Limb (tissue), 2 donors: ENCODE data around the gene PTPRD.
A peak's percentile ranks its signal among the peaks of the same experiment; 100 is the strongest.
"Not testable (repeated sequence)": the region's sequence is repeated elsewhere in the genome, so short reads cannot be mapped to it uniquely, and the experiment has no call there.

Experiments
- DNase-seq, 2 donors: peaks; one replicate each; pipeline ENCODE4 v3.0.0-alpha.2; 2016; ENCODE audit errors: extremely low spot score in 2 of 2

The PTPRD gene

GRCh38 chr9:9045572-9045971, 1567.2 kb downstream of the PTPRD start:
- peak in 1 of 2 donors; percentile 33 for DNase-seq

DNA sequence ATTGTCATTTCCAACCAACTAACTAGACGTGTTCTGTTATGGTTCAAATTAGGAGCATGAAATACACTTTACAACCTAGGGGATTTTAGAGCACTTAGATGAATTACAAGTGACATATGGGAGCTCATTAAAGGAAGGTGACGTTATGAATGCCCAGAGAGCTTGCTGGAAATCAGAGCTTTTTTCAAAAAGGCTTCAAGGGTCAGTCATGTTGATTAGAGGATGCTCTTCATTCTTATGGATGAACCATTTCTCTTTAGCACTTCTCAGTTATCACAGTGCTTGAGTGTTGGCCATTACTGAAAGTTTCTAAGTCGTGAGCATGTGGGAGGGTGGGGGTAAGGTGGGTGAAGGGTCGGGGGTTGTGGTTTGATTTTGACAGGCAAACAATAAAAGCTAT, 1567.7 kb downstream of the PTPRD start:
- no peak for DNase-seq

GRCh38 chr9:9043788-9044187, 1569.0 kb downstream of the PTPRD start:
- not testable (repeated sequence) for DNase-seq

GRCh38 chr9:9041756-9042155, 1571.0 kb downstream of the PTPRD start:
- no peak for DNase-seq

DNA sequence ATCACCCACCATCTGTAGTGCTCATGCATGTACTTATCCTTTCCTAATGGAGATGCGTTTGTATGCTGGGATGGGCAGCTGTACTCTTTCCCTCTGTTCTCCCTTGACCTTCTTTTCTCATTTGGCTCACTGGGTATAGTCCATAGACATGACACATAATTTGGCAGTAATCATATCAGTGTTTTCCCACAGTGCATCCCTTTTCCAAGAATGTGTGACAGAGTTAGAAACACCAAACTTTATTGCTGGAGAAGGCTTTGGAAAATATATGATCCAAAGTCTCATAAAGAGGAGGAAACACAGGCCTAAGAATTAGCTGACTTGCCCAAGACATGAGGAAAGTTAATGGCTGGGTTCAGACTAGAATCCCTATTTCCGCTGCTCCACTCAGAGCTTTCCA, 1579.8 kb downstream of the PTPRD start:
- DNase-seq: no peak

DNA sequence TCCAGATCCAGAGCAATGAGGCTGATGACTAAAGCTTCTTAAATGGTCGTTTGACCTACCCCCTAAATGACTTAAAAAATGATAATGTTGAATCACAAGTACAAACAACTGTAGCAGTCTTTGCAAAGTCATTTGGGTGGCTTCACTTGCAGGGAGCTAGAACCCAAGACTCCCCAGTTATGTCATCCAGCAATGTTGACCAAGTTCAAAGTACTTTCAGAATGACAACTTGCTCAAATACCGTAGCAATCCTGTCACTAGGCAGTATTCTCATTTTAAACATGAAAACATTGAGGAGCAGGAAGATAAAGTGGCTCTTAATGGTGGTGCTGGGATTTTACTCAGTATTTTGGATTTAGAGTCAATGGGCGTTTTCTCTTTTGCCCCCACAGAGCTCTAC, 1596.2 kb downstream of the PTPRD start:
- no peak for DNase-seq

DNA sequence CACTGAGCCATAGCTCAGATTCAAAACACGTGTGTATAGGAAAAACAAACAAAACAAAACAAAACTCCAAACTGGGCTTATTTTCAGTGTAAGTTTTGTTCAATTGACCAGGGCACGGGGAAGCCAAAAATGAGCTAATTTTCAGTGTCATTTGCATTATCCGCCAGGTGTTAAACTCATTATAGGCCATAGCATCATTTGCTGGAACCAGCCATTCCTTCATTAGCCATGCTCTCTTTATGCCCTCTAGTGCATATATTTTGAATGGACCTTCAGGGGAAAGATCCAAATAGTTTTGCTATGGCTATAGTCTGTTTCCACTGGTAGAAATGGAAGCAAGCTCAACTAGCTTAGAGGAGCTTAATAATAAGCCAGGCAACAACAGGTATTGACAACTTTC, 1608.0 kb downstream of the PTPRD start:
- peak in 1 of 2 donors; percentile 36 for DNase-seq

GRCh38 chr9:9002826-9003583, 1609.8 kb downstream of the PTPRD start:
- DNase-seq: no peak

DNA sequence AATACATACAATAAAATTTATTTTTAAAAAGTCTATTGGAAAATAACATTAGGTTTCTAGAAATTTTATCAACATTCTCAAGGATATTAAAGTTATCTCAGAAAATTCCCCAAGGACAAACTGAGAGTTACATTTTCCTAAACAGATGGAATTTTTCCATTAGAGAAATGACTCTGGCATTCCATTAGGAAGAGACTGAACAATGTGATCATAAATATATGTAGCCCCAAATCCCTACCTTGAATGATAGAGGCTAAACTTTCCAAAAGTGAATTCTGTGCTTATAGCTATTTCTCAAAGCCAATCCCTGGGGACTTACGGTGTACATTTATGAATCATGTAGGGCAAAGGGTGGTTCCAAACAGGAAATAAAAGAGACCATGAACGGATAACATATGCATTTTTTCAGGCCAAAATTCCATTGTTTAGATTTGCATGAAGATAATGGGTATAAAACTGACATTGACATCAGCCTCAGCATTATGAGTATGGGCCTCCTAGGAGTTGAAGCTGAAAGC, 1632.2 kb downstream of the PTPRD start:
- peak in 1 of 2 donors; percentile 45 for DNase-seq

- DNase-seq: no peak
Observed at GRCh38 chr9:8978334-8978733, 1634.5 kb downstream of the PTPRD start.

DNA sequence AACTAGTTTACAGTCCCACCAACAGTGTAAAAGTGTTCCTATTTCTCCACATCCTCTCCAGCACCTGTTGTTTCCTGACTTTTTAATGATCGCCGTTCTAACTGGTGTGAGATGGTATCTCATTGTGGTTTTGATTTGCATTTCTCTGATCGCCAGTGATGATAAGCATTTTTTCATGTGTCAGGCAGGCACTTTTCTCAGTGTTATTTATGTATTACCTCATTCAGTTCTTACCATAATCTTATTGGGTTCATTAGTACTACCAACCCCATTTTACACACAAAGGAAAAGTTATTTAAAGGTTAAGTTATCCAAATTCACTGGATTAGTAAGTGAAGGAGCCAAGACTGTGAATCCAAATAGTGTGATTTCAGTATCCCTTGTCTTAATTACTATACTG, 1644.5 kb downstream of the PTPRD start:
- not testable (repeated sequence) for DNase-seq

DNA sequence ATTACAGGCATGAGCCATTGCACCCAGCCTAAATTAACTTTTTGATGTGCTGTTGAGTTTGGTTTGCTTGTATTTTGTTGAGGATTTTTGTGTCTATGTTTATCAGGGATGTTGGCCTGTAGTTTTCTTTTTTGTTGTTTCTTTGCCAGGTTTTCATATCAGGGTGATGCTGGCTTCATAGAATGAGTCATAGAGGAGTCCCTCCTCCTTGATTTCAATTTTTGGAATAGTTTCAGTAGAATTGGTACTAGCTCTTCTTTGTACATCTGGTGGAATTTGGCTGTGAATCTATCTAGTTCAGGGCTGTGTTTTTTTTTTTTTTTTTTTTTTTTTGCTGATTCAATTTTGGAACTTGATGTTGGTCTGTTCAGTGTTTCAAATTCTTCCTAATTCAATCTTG, 1648.9 kb downstream of the PTPRD start:
- no peak for DNase-seq

DNA sequence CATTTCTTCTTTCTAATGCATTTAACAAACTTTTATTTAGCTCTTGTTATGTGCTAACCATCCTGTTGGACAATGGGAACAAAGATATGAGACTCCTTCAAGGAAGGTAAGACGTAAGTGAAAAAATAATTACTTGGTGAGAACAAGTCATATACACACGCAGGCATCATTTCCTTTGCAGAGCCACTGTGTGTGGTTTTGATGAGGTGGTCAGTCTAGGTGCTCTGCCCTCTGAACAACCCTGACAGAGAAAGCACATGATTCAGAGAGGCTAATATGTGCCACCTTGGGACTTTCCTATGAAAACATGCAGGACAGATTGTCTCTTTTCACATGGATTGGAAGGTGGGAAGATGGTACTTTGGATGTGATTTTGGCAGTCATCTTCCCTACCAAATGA, 1650.7 kb downstream of the PTPRD start:
- DNase-seq: no peak

- DNase-seq: peak; percentile 32 to 63
Observed at GRCh38 chr9:8961186-8961851, 1651.5 kb downstream of the PTPRD start.

DNA sequence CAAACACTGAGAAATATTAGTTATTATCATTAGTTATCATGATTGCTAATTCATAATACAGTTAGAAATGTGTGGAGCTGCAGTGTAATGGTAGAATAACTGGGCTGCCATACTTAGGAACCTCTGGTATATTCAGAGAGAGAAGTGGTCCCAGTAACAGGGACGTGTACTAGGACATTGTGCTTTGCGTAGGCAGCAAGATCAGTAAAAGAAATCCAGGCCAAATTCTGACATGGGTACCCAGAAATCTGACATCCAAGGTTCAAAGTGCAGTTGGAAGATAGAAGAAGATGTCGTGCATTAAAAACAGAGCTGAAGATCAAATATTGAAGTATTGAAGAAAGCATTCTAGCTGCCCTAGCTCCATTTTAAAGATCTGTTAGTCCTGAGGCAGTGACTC, 1652.5 kb downstream of the PTPRD start:
- DNase-seq: no peak

GRCh38 chr9:8958358-8958757, 1654.4 kb downstream of the PTPRD start:
- DNase-seq: no peak

DNA sequence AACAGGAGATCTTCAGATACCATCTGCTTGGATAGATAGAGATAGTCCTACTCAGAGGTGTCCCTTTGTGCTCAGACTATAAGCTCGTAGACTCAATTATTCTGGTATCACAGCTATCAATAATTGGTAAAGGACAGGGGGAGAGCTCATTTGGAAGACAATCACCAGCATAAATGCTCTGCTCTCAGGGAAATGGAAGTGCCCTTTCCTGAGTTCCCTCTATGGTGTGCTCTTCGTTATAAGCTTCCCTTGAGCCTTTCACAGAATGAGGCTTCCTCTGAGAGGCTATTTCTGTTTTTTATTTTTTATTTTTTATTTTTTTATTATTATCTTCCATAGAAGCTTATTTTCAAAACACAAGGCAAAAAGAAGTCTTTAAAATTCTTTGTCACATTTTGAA, 1657.5 kb downstream of the PTPRD start:
- no peak for DNase-seq

DNA sequence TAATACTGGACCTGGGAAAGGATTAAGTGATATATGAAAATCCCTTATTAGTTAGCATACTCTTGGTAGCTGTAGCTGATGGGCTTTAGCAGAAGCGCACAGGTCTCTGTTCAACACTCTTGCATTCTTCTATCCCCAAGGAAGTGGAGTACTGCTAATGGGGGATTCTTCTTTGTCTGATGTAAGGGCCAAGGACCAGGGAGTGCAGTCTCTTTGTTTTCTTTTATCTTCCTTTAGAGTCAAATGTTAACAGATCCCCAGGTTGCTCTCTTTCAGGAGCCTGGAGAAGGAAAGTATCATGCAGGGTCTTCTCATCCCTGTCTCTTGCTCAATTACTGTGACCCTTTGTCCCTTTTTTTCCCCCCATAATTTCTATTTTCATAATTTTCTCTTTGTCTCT, 1666.3 kb downstream of the PTPRD start:
- DNase-seq: no peak

DNA sequence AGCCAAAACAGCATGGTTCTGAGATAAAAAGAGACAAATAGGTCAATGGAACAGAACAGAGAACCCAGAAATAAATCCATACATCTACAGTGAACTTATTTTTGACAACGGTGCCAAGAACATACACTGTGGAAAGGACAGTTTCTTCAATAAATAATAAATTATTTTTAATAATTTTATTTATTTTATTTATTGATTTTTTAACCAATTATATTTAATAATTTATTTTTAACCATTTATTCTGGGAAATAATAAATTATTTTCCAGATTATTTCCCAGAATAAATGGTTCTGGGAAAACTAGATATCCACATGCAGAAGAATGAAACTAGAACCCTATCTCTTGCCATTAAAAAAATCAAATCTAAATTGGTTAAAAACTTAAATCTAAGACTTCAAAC, 1669.4 kb downstream of the PTPRD start:
- DNase-seq: no peak

DNA sequence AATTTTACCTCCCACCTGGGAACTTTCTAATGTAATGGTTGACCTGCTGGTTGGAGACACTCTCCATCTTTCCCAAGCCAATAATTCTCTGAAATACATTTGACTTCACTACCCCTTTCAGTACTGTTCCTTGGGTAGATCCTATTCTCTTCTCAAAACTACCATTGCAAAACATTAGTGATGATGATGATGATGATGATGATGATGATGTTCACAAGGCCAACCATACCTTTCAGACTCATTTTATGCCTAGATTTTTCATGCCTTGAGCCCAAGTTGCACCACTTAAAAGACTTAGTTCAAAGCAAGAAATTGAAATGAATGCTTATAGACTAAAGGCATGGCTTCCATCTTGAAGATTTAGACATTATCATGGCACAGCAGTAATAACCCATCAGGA, 1672.2 kb downstream of the PTPRD start:
- no peak for DNase-seq

- peak in 1 of 2 donors; percentile 8 for DNase-seq
Observed at GRCh38 chr9:8926461-8926860, 1686.3 kb downstream of the PTPRD start.

DNA sequence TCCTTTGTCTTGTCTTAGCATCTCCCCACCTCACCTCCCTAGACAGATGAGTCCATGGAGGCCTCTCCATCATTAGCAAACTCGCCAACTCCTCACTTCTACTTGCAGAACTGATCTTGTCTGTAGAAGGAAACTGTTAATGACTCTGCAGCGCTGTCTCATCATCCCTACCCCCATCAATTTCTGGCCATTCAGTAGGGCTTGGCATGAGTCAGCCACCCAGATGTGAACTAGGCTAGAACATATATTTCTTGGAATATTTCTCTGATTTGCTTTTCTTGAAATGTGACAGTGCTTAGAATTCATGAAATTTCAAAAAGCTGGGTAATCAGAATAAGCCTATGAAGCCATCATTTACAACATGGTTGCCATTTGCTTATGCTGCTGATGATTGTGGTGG, 1688.2 kb downstream of the PTPRD start:
- DNase-seq: no peak
